ENCODE measurements around the gene CAMK4.

CAMK4 gene

GRCh38 chr5:111454198-111454622, 230.0 kb downstream of the CAMK4 start:
- H3K4me3 ChIP-seq (ENCODE audit: low read depth, low read length), result no peak overlapping the region
- TF ChIP-seq CTCF (IDR thresholded peaks at IDR 0.05; ENCODE audit: borderline replicate concordance, insufficient read depth, low read depth, low read length), result no peak

- no peak for TF ChIP-seq CTCF (IDR thresholded peaks at IDR 0.05; ENCODE audit: borderline replicate concordance, insufficient read depth, low read depth, low read length)
Measured at GRCh38 chr5:111454776-111455175, 230.6 kb downstream of the CAMK4 start.

GRCh38 chr5:111461255-111461671, 237.1 kb downstream of the CAMK4 start:
- no peak for TF ChIP-seq CTCF (IDR thresholded peaks at IDR 0.05; ENCODE audit: borderline replicate concordance, insufficient read depth, low read depth, low read length)
- H3K4me3 ChIP-seq (ENCODE audit: low read depth, low read length), result no peak overlapping the region

More at GRCh38 chr5:111454776-111455175, 230.6 kb downstream of the CAMK4 start:
- H3K4me3 ChIP-seq (ENCODE audit: low read depth, low read length), result no peak overlapping the region

GRCh38 chr5:111461934-111462333, 237.8 kb downstream of the CAMK4 start:
- TF ChIP-seq CTCF (IDR thresholded peaks at IDR 0.05; ENCODE audit: borderline replicate concordance, insufficient read depth, low read depth, low read length), result no peak
- no peak overlapping the region for H3K4me3 ChIP-seq (ENCODE audit: low read depth, low read length)

GRCh38 chr5:111463311-111463710, 239.1 kb downstream of the CAMK4 start:
- no peak for TF ChIP-seq CTCF (IDR thresholded peaks at IDR 0.05; ENCODE audit: borderline replicate concordance, insufficient read depth, low read depth, low read length)
- no peak overlapping the region for H3K4me3 ChIP-seq (ENCODE audit: low read depth, low read length)

- H3K4me3 ChIP-seq (ENCODE audit: low read depth, low read length), result no peak overlapping the region
- TF ChIP-seq CTCF (IDR thresholded peaks at IDR 0.05; ENCODE audit: borderline replicate concordance, insufficient read depth, low read depth, low read length), result no peak
Measured at GRCh38 chr5:111469293-111469896, 245.2 kb downstream of the CAMK4 start.

- no peak for TF ChIP-seq CTCF (IDR thresholded peaks at IDR 0.05; ENCODE audit: borderline replicate concordance, insufficient read depth, low read depth, low read length)
- no peak overlapping the region for H3K4me3 ChIP-seq (ENCODE audit: low read depth, low read length)
Measured at GRCh38 chr5:111469903-111470302, 245.7 kb downstream of the CAMK4 start.

Data from GM12875 (cell line).